Measurements from ENCODE around the gene SLC2A1. TPM values are rescaled to one million over a fixed set of nuclear protein-coding genes. Genes with fewer than 3 reads are reported as not detected.

SLC2A1 gene
- total and polyA plus RNA-seq, 9 of the 15 experiments (the other 6 are each of a cell fraction or from before 2014, with no cell fraction given), result 12.6 to 153 (median 48.0) TPM

DNA sequence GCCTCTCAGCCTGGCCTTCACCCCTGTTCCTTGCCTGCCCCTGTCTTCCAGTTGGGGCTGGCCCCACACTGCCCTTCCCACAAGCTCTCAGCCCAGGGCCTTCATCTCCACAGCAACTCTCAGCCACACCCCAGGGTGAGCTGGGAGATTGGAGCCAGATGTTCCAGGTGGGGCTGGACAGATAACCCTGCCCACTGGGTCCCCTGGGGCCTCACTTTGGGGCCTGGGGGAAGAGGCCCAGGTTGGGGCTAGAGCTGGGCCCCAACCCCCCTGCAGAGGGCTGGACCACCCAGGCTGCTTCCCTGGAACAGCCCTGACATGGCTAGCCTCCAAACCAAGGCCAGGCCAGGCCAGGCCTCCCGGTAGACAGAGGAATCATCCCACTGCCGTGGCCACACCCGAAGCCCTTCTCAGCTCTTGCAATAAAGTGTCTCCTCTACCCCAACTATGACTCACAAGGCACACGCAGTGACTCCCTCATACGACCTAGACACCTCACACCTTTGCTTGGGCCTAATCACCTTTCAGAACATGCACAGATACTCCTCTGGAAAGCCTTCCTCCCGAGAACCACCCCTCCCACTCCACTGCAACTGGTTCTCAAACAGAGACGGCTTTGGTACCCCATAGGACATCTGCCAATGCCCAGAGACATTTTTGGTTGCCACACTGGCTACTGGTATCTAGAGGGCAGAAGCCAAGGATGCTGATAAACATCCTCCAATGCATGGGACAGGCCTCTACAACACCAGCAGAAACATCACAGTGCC, 22.2 kb downstream of the SLC2A1 start (continued):
- TF ChIP-seq CHD7 (IDR thresholded peaks at IDR 0.05; ENCODE audit: low read depth, low read length) (no peak), JUND (IDR thresholded peaks at IDR 0.05; ENCODE audit: borderline replicate concordance, low read depth, low read length) (peak; percentile 93), JUND (tag; IDR thresholded peaks at IDR 0.05; ENCODE audit: borderline replicate concordance, low read depth, low read length) (peak; percentile 93; the same call in 2 of the 3 replicates), FUS (optimal IDR thresholded peaks at IDR 0.05; ENCODE audit: low read depth, low read length) (no peak), SREBF2 (CRISPR knock-in tag; IDR thresholded peaks at IDR 0.05) (no peak), SAFB2 (IDR thresholded peaks at IDR 0.05; ENCODE audit: borderline replicate concordance, low read depth, low read length, severe bottlenecking) (no peak), GABPA (tag; conservative IDR thresholded peaks at IDR 0.05; ENCODE audit: low read depth) (0 out of 2 replicates have a peak, but pooled peaks have one; percentile 16), ZNF175 (CRISPR knock-in tag; IDR thresholded peaks at IDR 0.05; ENCODE audit: low read depth) (0 out of 2 replicates have a peak, but pooled peaks have one; percentile 76), ARID1B (IDR thresholded peaks at IDR 0.05) (peak; percentile 98), RBM39 (optimal IDR thresholded peaks at IDR 0.05; ENCODE audit: low read depth, low read length) (no peak), BACH1 (tag; IDR thresholded peaks at IDR 0.05) (no peak), ZNF133 (CRISPR knock-in tag; IDR thresholded peaks at IDR 0.05) (no peak), IRF9 (tag; IDR thresholded peaks at IDR 0.05) (no peak), ZNF224 (CRISPR knock-in tag; IDR thresholded peaks at IDR 0.05) (no peak), DNMT1 (IDR thresholded peaks at IDR 0.05) (no peak), HNRNPK (IDR thresholded peaks at IDR 0.05; ENCODE audit: low read depth, low read length, poor library complexity, severe bottlenecking) (no peak)
